ENCODE data around the gene SETBP1.

GRCh38 chr18:44998360-44998759, 317.7 kb downstream of the SETBP1 start:
- no peak for TF ChIP-seq CTCF (tag by site-specific recombination; IDR thresholded peaks at IDR 0.05)
- TF ChIP-seq ELK4 (IDR thresholded peaks at IDR 0.05; ENCODE audit: borderline replicate concordance, low read depth, low read length): no peak
- TF ChIP-seq ZNF449 (tag by site-specific recombination; IDR thresholded peaks at IDR 0.05): no peak
- no peak for TF ChIP-seq ZBTB1 (tag by site-specific recombination; IDR thresholded peaks at IDR 0.05)
- no peak for TF ChIP-seq ZNF184 (tag by site-specific recombination; IDR thresholded peaks at IDR 0.05)
- no peak for TF ChIP-seq ZNF555 (tag by site-specific recombination; conservative IDR thresholded peaks at IDR 0.05)
- TF ChIP-seq ZNF677 (tag by site-specific recombination; IDR thresholded peaks at IDR 0.05): no peak
- no peak for TF ChIP-seq ZNF639 (tag by site-specific recombination; IDR thresholded peaks at IDR 0.05)
- no peak for TF ChIP-seq ZNF394 (tag by site-specific recombination; IDR thresholded peaks at IDR 0.05; ENCODE audit: borderline replicate concordance)
- no peak for TF ChIP-seq ZNF121 (tag by site-specific recombination; IDR thresholded peaks at IDR 0.05)
- no peak for TF ChIP-seq YY1 (tag by site-specific recombination; IDR thresholded peaks at IDR 0.05)
